ENCODE results near the gene CNOT4.

CNOT4 gene

GRCh38 chr7:135519871-135520270 is 10.0 kb upstream of the CNOT4 start:
- Histone ChIP-seq H3K4me3 (ENCODE audit: low read depth, low read length) (no peak overlapping the region), H3K27me3 (ENCODE audit: insufficient read depth, low read depth, severe bottlenecking) (no peaks in the 10 kb centered on the region), H3K36me3 (no peaks in the 10 kb centered on the region), H3K27ac (no peak overlapping the region), H3K9me3 (ENCODE audit: severe bottlenecking) (no peaks in the 10 kb centered on the region)
- no peak for TF ChIP-seq CTCF (IDR thresholded peaks at IDR 0.05; ENCODE audit: low read depth, low read length)
- no peak for DNase-seq

GRCh38 chr7:135519233-135519688 is 9.4 kb upstream of the CNOT4 start:
- no peak for TF ChIP-seq CTCF (IDR thresholded peaks at IDR 0.05; ENCODE audit: low read depth, low read length)
- Histone ChIP-seq H3K27ac (no peak overlapping the region), H3K36me3 (no peaks in the 10 kb centered on the region)

GRCh38 chr7:135518748-135519147 is 8.8 kb upstream of the CNOT4 start:
- Histone ChIP-seq H3K27ac (no peak overlapping the region), H3K9me3 (ENCODE audit: severe bottlenecking) (no peaks in the 10 kb centered on the region), H3K27me3 (ENCODE audit: insufficient read depth, low read depth, severe bottlenecking) (no peaks in the 10 kb centered on the region), H3K4me3 (ENCODE audit: low read depth, low read length) (no peak overlapping the region), H3K36me3 (no peaks in the 10 kb centered on the region)
- no peak for DNase-seq
- TF ChIP-seq CTCF (IDR thresholded peaks at IDR 0.05; ENCODE audit: low read depth, low read length) = no peak

More at GRCh38 chr7:135519233-135519688, 9.4 kb upstream of the CNOT4 start:
- no peak overlapping the region for H3K4me3 ChIP-seq (ENCODE audit: low read depth, low read length)
- no peaks in the 10 kb centered on the region for H3K27me3 ChIP-seq (ENCODE audit: insufficient read depth, low read depth, severe bottlenecking)
- DNase-seq = no peak
- no peaks in the 10 kb centered on the region for H3K9me3 ChIP-seq (ENCODE audit: severe bottlenecking)

- TF ChIP-seq CTCF (IDR thresholded peaks at IDR 0.05; ENCODE audit: low read depth, low read length) = no peak
- peak; percentile 52 for DNase-seq
- Histone ChIP-seq H3K27ac (no peak overlapping the region), H3K9me3 (ENCODE audit: severe bottlenecking) (no peaks in the 10 kb centered on the region), H3K4me3 (ENCODE audit: low read depth, low read length) (no peak overlapping the region), H3K27me3 (ENCODE audit: insufficient read depth, low read depth, severe bottlenecking) (no peaks in the 10 kb centered on the region), H3K36me3 (no peaks in the 10 kb centered on the region)
Observed at GRCh38 chr7:135517060-135517459, 7.2 kb upstream of the CNOT4 start.

- H3K4me3 ChIP-seq (ENCODE audit: low read depth, low read length) = no peak overlapping the region
- no peaks in the 10 kb centered on the region for H3K9me3 ChIP-seq (ENCODE audit: severe bottlenecking)
- no peak for TF ChIP-seq CTCF (IDR thresholded peaks at IDR 0.05; ENCODE audit: low read depth, low read length)
- no peak overlapping the region for H3K27ac ChIP-seq
- peaks cover under 1% of the 10 kb centered on the region; the same call in 1 of the 2 replicates for H3K36me3 ChIP-seq
- no peaks in the 10 kb centered on the region for H3K27me3 ChIP-seq (ENCODE audit: insufficient read depth, low read depth, severe bottlenecking)
- DNase-seq = no peak
Observed at GRCh38 chr7:135514856-135515255, 5.0 kb upstream of the CNOT4 start.

Measured in WERI-Rb-1 (cell line).